CD4-positive, alpha-beta memory T cell (primary cell): ENCODE results near the gene KATNAL1. TPM values are rescaled to one million over a fixed set of nuclear protein-coding genes. Genes with fewer than 3 reads are reported as not detected.

Source experiments
- CTCF ChIA-PET: fragments of 350-600 bp; sonication (Branson Sonifier 250); formaldehyde crosslinking; loops from one replicate; lab custom pipeline; 2021; ENCODE audit warnings: inconsistent platforms; ENCODE audit not compliant: partially characterized antibody; lab: Charles Lee
- POLR2A ChIA-PET: fragments of 350-600 bp; sonication (Branson Sonifier 250); formaldehyde crosslinking; loops from one replicate; lab custom pipeline; 2021; ENCODE audit not compliant: partially characterized antibody; lab: Charles Lee
- DNase-seq, 5 donors: peaks; one replicate each; pipeline versions ENCODE4 v3.0.0 to v3.0.0-alpha.2; 2020 to 2022; ENCODE audit warnings: mixed read lengths in 1 of 5
- H3K27ac ChIP-seq: one replicate; pipeline ENCODE4 v1.7.0; 2013; ENCODE audit warnings: low read depth, low read length
- H3K27me3 ChIP-seq: 2 replicates; pipeline ENCODE4 v1.7.0; 2013; ENCODE audit warnings: mild to moderate bottlenecking, low read length, moderate library complexity; ENCODE audit not compliant: insufficient read depth
- H3K36me3 ChIP-seq: 2 replicates; pipeline ENCODE4 v1.7.0; 2013; ENCODE audit warnings: mild to moderate bottlenecking, low read length, moderate library complexity; ENCODE audit not compliant: insufficient read depth
- H3K4me1 ChIP-seq: 2 replicates; pipeline ENCODE4 v1.7.0; 2013; ENCODE audit warnings: mild to moderate bottlenecking, low read length, moderate library complexity; ENCODE audit not compliant: insufficient read depth
- H3K4me3 ChIP-seq, 2 donors: one replicate each; pipeline ENCODE4 v1.7.0; 2013; ENCODE audit warnings: low read length in 2 of 2, mild to moderate bottlenecking in 1 of 2
- H3K9me3 ChIP-seq, 2 donors: one replicate each; pipeline ENCODE4 v1.7.0; 2013; ENCODE audit warnings: low read length in 2 of 2, control low read depth in 1 of 2; ENCODE audit not compliant: control insufficient read depth in 1 of 2
- H3K27ac Mint-ChIP-seq, 7 donors: one replicate each; pipeline ENCODE4 v1.8.0; 2020 to 2021; ENCODE audit warnings: mixed read lengths in 7 of 7, mild to moderate bottlenecking in 6 of 7, inconsistent platforms in 3 of 7, moderate library complexity in 3 of 7
- H3K27me3 Mint-ChIP-seq, 2 donors: one replicate each; pipeline ENCODE4 v1.8.0; 2020 to 2021; ENCODE audit warnings: mixed read lengths in 2 of 2
- H3K36me3 Mint-ChIP-seq, 2 donors: one replicate each; pipeline ENCODE4 v1.8.0; 2020 to 2021; ENCODE audit warnings: mixed read lengths in 2 of 2, inconsistent platforms in 1 of 2, mild to moderate bottlenecking in 1 of 2
- H3K4me1 Mint-ChIP-seq, 4 donors: one replicate each; pipeline ENCODE4 v1.8.0; 2020 to 2021; ENCODE audit warnings: mixed read lengths in 4 of 4, mild to moderate bottlenecking in 1 of 4
- H3K4me3 Mint-ChIP-seq, 8 donors: one replicate each; pipeline ENCODE4 v1.8.0; 2020 to 2021; ENCODE audit warnings: mixed read lengths in 8 of 8, mild to moderate bottlenecking in 7 of 8, moderate library complexity in 6 of 8, inconsistent platforms in 3 of 8
- H3K9me3 Mint-ChIP-seq, 8 donors: one replicate each; pipeline ENCODE4 v1.8.0; 2020 to 2021; ENCODE audit warnings: mixed read lengths in 8 of 8, mild to moderate bottlenecking in 5 of 8, inconsistent platforms in 3 of 8, moderate library complexity in 1 of 8
- intact Hi-C: fragments of 100-400 bp; cut with micrococcal nuclease; formaldehyde crosslinking; loops from one replicate; pipeline ENCODE4 v1.15.1; 2023
- polyA plus RNA-seq, 2 donors: library from polyadenylated mRNA; unstranded; fragments of 300-500 nt; fragmentation: Illumina TruSeq; gene quantifications; one replicate each; pipeline ENCODE4 v1.2.3, GENCODE V29; 2021
- total RNA-seq, 2 experiments: library from RNA; stranded (reverse); gene quantifications; one replicate each; pipeline ENCODE4 v1.2.3, GENCODE V29; 2021

The KATNAL1 gene
- total and polyA plus RNA-seq, 4 experiments from 2014 or later = 1.7 to 6.4 (median 4.8) TPM

- POLR2A ChIA-PET = no interaction called here
- no peak for DNase-seq
- CTCF ChIA-PET = no interaction called here
- H3K4me3 Mint-ChIP-seq = no peak overlapping the region
- no peaks in the 10 kb centered on the region for H3K9me3 Mint-ChIP-seq
- H3K4me1 ChIP-seq = peaks cover 1% of the 10 kb centered on the region
- peak overlapping the region in 1 of 7 donors; percentile 68 for H3K27ac Mint-ChIP-seq
- no peaks in the 10 kb centered on the region for H3K36me3 ChIP-seq
- H3K4me1 Mint-ChIP-seq = peaks cover 15 to 23% (median 19%) of the 10 kb centered on the region in 4 donors
- H3K4me3 ChIP-seq = no peak overlapping the region
- intact Hi-C loops = no loop called here
- no peaks in the 10 kb centered on the region for H3K27me3 ChIP-seq
- H3K27me3 Mint-ChIP-seq = no peaks in the 10 kb centered on the region
- H3K36me3 Mint-ChIP-seq = peaks cover 0 to 2% of the 10 kb centered on the region in 2 donors
- no peaks in the 10 kb centered on the region for H3K9me3 ChIP-seq
- no peak overlapping the region for H3K27ac ChIP-seq
Measured at GRCh38 chr13:30312904-30313303, 5.6 kb upstream of the KATNAL1 start.

GRCh38 chr13:30308548-30308947, 1.2 kb upstream of the KATNAL1 start:
- ChIA-PET CTCF (interaction anchor here (0.7 to 1.9 kb wide), 6 partner anchors 10 to 176 kb away, joined by 3 to 5 read pairs (median 4); no protein-coding TSS in a partner anchor), POLR2A (interaction anchor here (0.6 to 3.3 kb wide), 5 partner anchors 9 to 156 kb away, joined by 3 to 62 read pairs (median 11); partner anchors contain the start of gene HMGB1)
- H3K4me1 ChIP-seq = peaks cover 22% of the 10 kb centered on the region
- no peaks in the 10 kb centered on the region for H3K27me3 ChIP-seq
- DNase-seq = no peak
- Mint-ChIP-seq H3K4me1 (peaks cover 22 to 41% (median 28%) of the 10 kb centered on the region in 4 donors), H3K4me3 (peak overlapping the region in 7 of 8 donors; percentile 49 to 93 (median 62)), H3K36me3 (no peaks in the 10 kb centered on the region), H3K9me3 (no peaks in the 10 kb centered on the region), H3K27me3 (no peaks in the 10 kb centered on the region), H3K27ac (peak overlapping the region in 2 of 7 donors; percentile 75 to 86)
- intact Hi-C loops = loop anchor here (5.0 kb wide), 1 partner anchor 89 kb away; no protein-coding TSS in a partner anchor
- no peak overlapping the region for H3K27ac ChIP-seq
- H3K36me3 ChIP-seq = no peaks in the 10 kb centered on the region
- no peaks in the 10 kb centered on the region for H3K9me3 ChIP-seq
- H3K4me3 ChIP-seq = no peak overlapping the region

- intact Hi-C loops = loop anchor here (1.0 to 5.0 kb wide), 7 partner anchors 39 to 309 kb away; partner anchors contain the start of gene USPL1
- H3K36me3 ChIP-seq = no peaks in the 10 kb centered on the region
- peak overlapping the region; percentile 86 to 93 (median 91) for H3K4me3 Mint-ChIP-seq
- no peaks in the 10 kb centered on the region for H3K9me3 Mint-ChIP-seq
- POLR2A ChIA-PET = interaction anchor here (0.7 to 3.3 kb wide), 14 partner anchors 10 to 372 kb away, joined by 3 to 62 read pairs (median 5); partner anchors contain the start of genes HMGB1 and USPL1
- no peaks in the 10 kb centered on the region for H3K9me3 ChIP-seq
- H3K36me3 Mint-ChIP-seq = no peaks in the 10 kb centered on the region
- CTCF ChIA-PET = interaction anchor here (0.7 to 1.9 kb wide), 5 partner anchors 10 to 175 kb away, joined by 3 to 5 read pairs (median 4); no protein-coding TSS in a partner anchor
- no peak overlapping the region for H3K27ac ChIP-seq
- no peaks in the 10 kb centered on the region for H3K27me3 Mint-ChIP-seq
- peaks cover 24 to 39% (median 26%) of the 10 kb centered on the region in 4 donors for H3K4me1 Mint-ChIP-seq
- H3K4me3 ChIP-seq = peak overlapping the region; percentile 55 to 79
- DNase-seq = no peak
- peak overlapping the region in 3 of 7 donors; percentile 29 to 75 (median 59) for H3K27ac Mint-ChIP-seq
- H3K4me1 ChIP-seq = peaks cover 28% of the 10 kb centered on the region
- H3K27me3 ChIP-seq = no peaks in the 10 kb centered on the region
Measured at GRCh38 chr13:30307971-30308290, 580 bp upstream of the KATNAL1 start.

GRCh38 chr13:30306762-30307193, 573 bp downstream of the KATNAL1 start:
- intact Hi-C loops = loop anchor here (1.0 to 5.0 kb wide), 7 partner anchors 40 to 310 kb away; partner anchors contain the start of gene USPL1
- Histone ChIP-seq H3K27ac (peak overlapping the region; percentile 68), H3K9me3 (no peaks in the 10 kb centered on the region), H3K4me3 (peak overlapping the region; percentile 55 to 79), H3K27me3 (no peaks in the 10 kb centered on the region), H3K36me3 (no peaks in the 10 kb centered on the region), H3K4me1 (peaks cover 28% of the 10 kb centered on the region)
- Mint-ChIP-seq H3K36me3 (no peaks in the 10 kb centered on the region), H3K9me3 (no peaks in the 10 kb centered on the region), H3K4me1 (peaks cover 25 to 46% (median 30%) of the 10 kb centered on the region in 4 donors), H3K27me3 (no peaks in the 10 kb centered on the region), H3K27ac (peak overlapping the region; percentile 75 to 93 (median 90)), H3K4me3 (peak overlapping the region; percentile 90 to 93 (median 91))
- ChIA-PET POLR2A (interaction anchor here (0.8 to 3.3 kb wide), 22 partner anchors 11 to 371 kb away, joined by 3 to 62 read pairs (median 6); partner anchors contain the start of genes HMGB1, UBE2L5 and USPL1), CTCF (interaction anchor here (1.1 to 1.9 kb wide), 8 partner anchors 11 to 174 kb away, joined by 3 to 9 read pairs (median 5); no protein-coding TSS in a partner anchor)
- peak; percentile 88 to 92 (median 89) for DNase-seq

GRCh38 chr13:30305456-30305970, 1.8 kb downstream of the KATNAL1 start:
- Histone ChIP-seq H3K9me3 (no peaks in the 10 kb centered on the region), H3K36me3 (no peaks in the 10 kb centered on the region), H3K27ac (no peak overlapping the region), H3K4me1 (peaks cover 28% of the 10 kb centered on the region), H3K4me3 (no peak overlapping the region), H3K27me3 (no peaks in the 10 kb centered on the region)
- H3K9me3 Mint-ChIP-seq = no peaks in the 10 kb centered on the region
- peak overlapping the region in 4 of 7 donors; percentile 19 to 53 (median 40) for H3K27ac Mint-ChIP-seq
- ChIA-PET CTCF (interaction anchor here (1.2 to 1.4 kb wide), 2 partner anchors 140 to 173 kb away, joined by 6 read pairs; no protein-coding TSS in a partner anchor), POLR2A (interaction anchor here (1.6 to 1.9 kb wide), 2 partner anchors 41 to 90 kb away, joined by 5 to 9 read pairs; no protein-coding TSS in a partner anchor)
- H3K4me3 Mint-ChIP-seq = peak overlapping the region in 5 of 8 donors; percentile 5 to 58 (median 18)
- peaks cover 25 to 46% (median 31%) of the 10 kb centered on the region in 4 donors for H3K4me1 Mint-ChIP-seq
- no peak for DNase-seq
- no peaks in the 10 kb centered on the region for H3K27me3 Mint-ChIP-seq
- H3K36me3 Mint-ChIP-seq = no peaks in the 10 kb centered on the region
- intact Hi-C loops = loop anchor here (5.0 kb wide), 1 partner anchor 92 kb away; no protein-coding TSS in a partner anchor

- Histone ChIP-seq H3K9me3 (no peaks in the 10 kb centered on the region), H3K4me1 (peaks cover 28% of the 10 kb centered on the region), H3K36me3 (no peaks in the 10 kb centered on the region), H3K27me3 (no peaks in the 10 kb centered on the region), H3K4me3 (no peak overlapping the region), H3K27ac (no peak overlapping the region)
- Mint-ChIP-seq H3K36me3 (no peaks in the 10 kb centered on the region), H3K27ac (peak overlapping the region in 1 of 7 donors; percentile 41), H3K27me3 (no peaks in the 10 kb centered on the region), H3K4me3 (no peak overlapping the region), H3K9me3 (no peaks in the 10 kb centered on the region), H3K4me1 (peaks cover 21 to 40% (median 35%) of the 10 kb centered on the region in 4 donors)
- ChIA-PET POLR2A (no interaction called here), CTCF (no interaction called here)
- no peak for DNase-seq
- intact Hi-C loops = no loop called here
Measured at GRCh38 chr13:30303269-30303668, 4.1 kb downstream of the KATNAL1 start.

GRCh38 chr13:30301827-30302226, 5.5 kb downstream of the KATNAL1 start:
- ChIA-PET CTCF (no interaction called here), POLR2A (interaction anchor here (0.6 kb wide), 1 partner anchor 19 kb away, joined by 3 read pairs; no protein-coding TSS in a partner anchor)
- H3K4me1 ChIP-seq = peaks cover 23% of the 10 kb centered on the region
- H3K36me3 ChIP-seq = no peaks in the 10 kb centered on the region
- no peak overlapping the region for H3K27ac ChIP-seq
- peaks cover 21 to 40% (median 35%) of the 10 kb centered on the region in 4 donors for H3K4me1 Mint-ChIP-seq
- H3K9me3 ChIP-seq = no peaks in the 10 kb centered on the region
- intact Hi-C loops = no loop called here
- H3K36me3 Mint-ChIP-seq = no peaks in the 10 kb centered on the region
- no peaks in the 10 kb centered on the region for H3K27me3 ChIP-seq
- DNase-seq = no peak
- peak overlapping the region in 1 of 7 donors; percentile 73 for H3K27ac Mint-ChIP-seq
- H3K4me3 Mint-ChIP-seq = no peak overlapping the region
- no peaks in the 10 kb centered on the region for H3K27me3 Mint-ChIP-seq
- no peak overlapping the region for H3K4me3 ChIP-seq
- no peaks in the 10 kb centered on the region for H3K9me3 Mint-ChIP-seq
